Measurements from ENCODE around the gene TSPYL6.

GRCh38 chr2:54212456-54212855, 43.6 kb downstream of the TSPYL6 start:
- no peak for TF ChIP-seq POLR2AphosphoS5 (IDR thresholded peaks at IDR 0.05)
- TF ChIP-seq CTCF (IDR thresholded peaks at IDR 0.05), result no peak
- TF ChIP-seq EP300 (IDR thresholded peaks at IDR 0.05), result no peak
- TF ChIP-seq POLR2A (IDR thresholded peaks at IDR 0.05), result no peak
